ENCODE results near the gene MAT1A.

The MAT1A gene

GRCh38 chr10:80274396-80275134 is 14.9 kb downstream of the MAT1A start:
- TF ChIP-seq, protein P1, sequence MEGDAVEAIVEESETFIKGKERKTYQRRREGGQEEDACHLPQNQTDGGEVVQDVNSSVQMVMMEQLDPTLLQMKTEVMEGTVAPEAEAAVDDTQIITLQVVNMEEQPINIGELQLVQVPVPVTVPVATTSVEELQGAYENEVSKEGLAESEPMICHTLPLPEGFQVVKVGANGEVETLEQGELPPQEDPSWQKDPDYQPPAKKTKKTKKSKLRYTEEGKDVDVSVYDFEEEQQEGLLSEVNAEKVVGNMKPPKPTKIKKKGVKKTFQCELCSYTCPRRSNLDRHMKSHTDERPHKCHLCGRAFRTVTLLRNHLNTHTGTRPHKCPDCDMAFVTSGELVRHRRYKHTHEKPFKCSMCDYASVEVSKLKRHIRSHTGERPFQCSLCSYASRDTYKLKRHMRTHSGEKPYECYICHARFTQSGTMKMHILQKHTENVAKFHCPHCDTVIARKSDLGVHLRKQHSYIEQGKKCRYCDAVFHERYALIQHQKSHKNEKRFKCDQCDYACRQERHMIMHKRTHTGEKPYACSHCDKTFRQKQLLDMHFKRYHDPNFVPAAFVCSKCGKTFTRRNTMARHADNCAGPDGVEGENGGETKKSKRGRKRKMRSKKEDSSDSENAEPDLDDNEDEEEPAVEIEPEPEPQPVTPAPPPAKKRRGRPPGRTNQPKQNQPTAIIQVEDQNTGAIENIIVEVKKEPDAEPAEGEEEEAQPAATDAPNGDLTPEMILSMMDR (IDR thresholded peaks at IDR 0.05): no peak
- Histone ChIP-seq H3K27ac (no peak overlapping the region), H3K36me3 (no peaks in the 10 kb centered on the region), H3K27me3 (no peaks in the 10 kb centered on the region), H3K4me3 (ENCODE audit: low read depth in 1 of 2, low read length in 1 of 2) (no peak overlapping the region), H3K4me1 (ENCODE audit: control insufficient read depth in 1 of 2, insufficient read depth in 1 of 2, low read depth in 1 of 2, low read length in 1 of 2) (no peaks in the 10 kb centered on the region), H3K9me3 (no peaks in the 10 kb centered on the region)

DNA sequence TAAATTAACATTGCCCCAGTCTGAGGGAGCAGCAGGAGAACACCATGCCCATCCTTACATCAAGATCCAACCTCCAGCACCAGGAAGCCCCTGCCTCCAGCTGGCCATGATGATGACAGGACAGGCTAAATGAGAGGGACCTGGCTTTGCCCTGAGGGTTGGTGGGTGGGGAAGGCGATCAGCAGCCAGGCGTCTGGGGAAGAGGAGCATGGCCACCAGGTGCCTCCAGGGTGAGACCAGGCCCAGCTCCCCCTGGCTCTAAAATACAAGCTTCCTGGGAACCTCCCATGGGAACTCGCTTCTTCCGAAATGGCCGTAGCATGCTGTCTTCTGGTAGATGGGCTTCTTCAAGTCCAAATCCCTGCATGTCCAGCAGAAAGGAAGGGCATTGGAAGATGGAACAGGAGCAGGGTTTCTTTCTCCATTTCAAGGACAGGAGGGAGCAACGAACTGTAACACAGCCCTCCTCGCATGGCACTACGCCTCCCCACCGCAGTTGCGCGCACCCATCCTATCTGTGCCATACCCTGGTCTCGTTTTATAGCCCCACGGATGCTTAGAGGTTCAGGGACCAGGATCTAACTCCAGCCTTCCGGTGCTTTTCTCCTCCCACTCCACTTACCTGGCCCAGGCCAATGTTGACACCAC is 15.8 kb downstream of the MAT1A start:
- no peak overlapping the region for H3K4me3 ChIP-seq (ENCODE audit: low read depth in 1 of 2, low read length in 1 of 2)
- H3K4me1 ChIP-seq (ENCODE audit: control insufficient read depth in 1 of 2, insufficient read depth in 1 of 2, low read depth in 1 of 2, low read length in 1 of 2): no peaks in the 10 kb centered on the region
- no peaks in the 10 kb centered on the region for H3K9me3 ChIP-seq
- no peaks in the 10 kb centered on the region for H3K27me3 ChIP-seq
- TF ChIP-seq, protein P1 (IDR thresholded peaks at IDR 0.05): no peak
- H3K36me3 ChIP-seq: no peaks in the 10 kb centered on the region
- no peak overlapping the region for H3K27ac ChIP-seq

- no peaks in the 10 kb centered on the region for H3K4me1 ChIP-seq (ENCODE audit: control insufficient read depth in 1 of 2, insufficient read depth in 1 of 2, low read depth in 1 of 2, low read length in 1 of 2)
- H3K9me3 ChIP-seq: no peaks in the 10 kb centered on the region
- TF ChIP-seq, protein P1 (IDR thresholded peaks at IDR 0.05): no peak
- no peaks in the 10 kb centered on the region for H3K36me3 ChIP-seq
- H3K27ac ChIP-seq: no peak overlapping the region
- H3K27me3 ChIP-seq: no peaks in the 10 kb centered on the region
- no peak overlapping the region for H3K4me3 ChIP-seq (ENCODE audit: low read depth in 1 of 2, low read length in 1 of 2)
These were observed 16.5 kb downstream of the MAT1A start for GRCh38 chr10:80272793-80273522.

- Histone ChIP-seq H3K36me3 (no peaks in the 10 kb centered on the region), H3K4me3 (ENCODE audit: low read depth in 1 of 2, low read length in 1 of 2) (no peak overlapping the region), H3K4me1 (ENCODE audit: control insufficient read depth in 1 of 2, insufficient read depth in 1 of 2, low read depth in 1 of 2, low read length in 1 of 2) (no peaks in the 10 kb centered on the region), H3K27me3 (no peaks in the 10 kb centered on the region), H3K27ac (no peak overlapping the region), H3K9me3 (no peaks in the 10 kb centered on the region)
- TF ChIP-seq, protein P1 (IDR thresholded peaks at IDR 0.05): no peak
These were observed 18.0 kb downstream of the MAT1A start for GRCh38 chr10:80271416-80271815.

GRCh38 chr10:80270887-80271286 is 18.6 kb downstream of the MAT1A start:
- H3K9me3 ChIP-seq: no peaks in the 10 kb centered on the region
- no peak overlapping the region for H3K27ac ChIP-seq
- H3K4me1 ChIP-seq (ENCODE audit: control insufficient read depth in 1 of 2, insufficient read depth in 1 of 2, low read depth in 1 of 2, low read length in 1 of 2): no peaks in the 10 kb centered on the region
- H3K27me3 ChIP-seq: no peaks in the 10 kb centered on the region
- no peak overlapping the region for H3K4me3 ChIP-seq (ENCODE audit: low read depth in 1 of 2, low read length in 1 of 2)
- TF ChIP-seq, protein P1 (IDR thresholded peaks at IDR 0.05): no peak
- no peaks in the 10 kb centered on the region for H3K36me3 ChIP-seq

All from neutrophil (primary cell).